CD4-positive, alpha-beta T cell treated with Interleukin-6 for 4 hours (primary cell): Measurements from ENCODE around the gene ATRNL1.

Experiments
- DNase-seq: peaks from one replicate; pipeline ENCODE4 v3.0.0-alpha.2; 2020; ENCODE audit warnings: mixed read lengths

ATRNL1 gene

DNA sequence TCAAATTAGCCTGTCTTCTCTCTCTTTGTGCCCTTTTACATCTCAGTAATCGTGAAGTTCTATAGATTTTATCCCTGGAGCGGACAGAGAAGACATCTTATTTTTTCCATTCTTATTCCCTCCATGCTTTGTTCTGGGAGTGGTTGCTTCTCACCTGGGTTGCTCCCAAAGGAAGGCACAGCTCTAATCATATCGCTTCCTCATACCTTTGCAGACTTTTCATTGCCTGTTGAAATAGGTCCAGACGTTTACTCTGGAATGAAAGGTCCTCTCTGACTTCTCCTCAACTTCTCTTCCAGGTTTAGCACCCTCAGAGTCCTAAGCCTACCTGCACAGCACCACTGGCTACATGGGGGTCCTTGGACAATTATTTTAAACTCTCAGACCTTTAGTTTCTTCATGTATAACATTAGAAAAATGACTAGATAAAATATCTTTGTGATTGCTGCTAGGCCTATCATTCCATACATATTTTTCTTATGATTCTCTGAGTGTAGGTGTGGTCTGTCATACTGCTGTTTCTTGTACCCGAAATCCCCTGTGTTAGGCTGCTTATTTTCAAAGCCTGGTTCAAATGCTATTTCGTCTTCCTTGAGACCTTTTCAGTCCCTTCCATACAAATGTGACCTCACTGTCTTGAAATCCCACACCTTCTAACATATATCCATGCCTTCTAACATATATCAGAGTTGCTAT is 761.7 kb downstream of the ATRNL1 start:
- DNase-seq: no peak

DNA sequence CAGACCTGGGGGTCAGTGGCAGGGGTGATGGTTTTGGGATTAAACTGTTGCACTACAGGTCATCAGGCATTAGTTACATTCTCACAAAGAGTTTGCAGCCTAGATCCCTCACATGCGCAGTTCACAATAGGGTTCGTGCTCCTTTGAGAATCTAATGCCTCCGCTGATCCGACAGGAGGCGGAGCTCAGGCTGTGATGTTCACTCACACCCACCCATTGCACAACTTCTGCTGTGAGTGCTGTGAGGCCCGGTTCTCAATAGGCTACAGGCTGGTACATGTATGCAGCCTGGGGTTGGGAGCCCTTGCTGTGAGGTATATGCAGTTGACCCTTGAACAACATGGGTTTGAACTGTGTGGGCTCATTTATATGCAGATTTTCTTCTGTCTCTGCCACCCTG is 763.4 kb downstream of the ATRNL1 start:
- no peak for DNase-seq

DNA sequence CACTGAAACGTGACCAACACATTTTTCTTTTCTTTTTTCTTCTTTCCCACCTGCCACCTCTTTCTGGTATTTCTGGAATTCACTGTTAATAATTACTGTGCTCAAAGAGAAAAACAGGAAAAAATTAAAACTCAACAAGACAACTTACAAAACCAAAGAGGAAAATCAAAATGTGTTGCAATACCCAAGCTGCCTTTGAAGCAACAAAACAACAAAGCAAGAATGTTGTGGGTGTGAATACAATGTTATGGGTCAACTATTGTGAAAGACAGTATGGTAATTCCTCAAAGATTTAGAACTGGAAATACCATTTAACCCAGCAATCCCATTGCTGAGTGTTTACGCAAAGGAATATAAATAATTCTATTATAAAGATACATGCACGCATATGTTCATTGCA is 764.7 kb downstream of the ATRNL1 start:
- DNase-seq: no peak

DNA sequence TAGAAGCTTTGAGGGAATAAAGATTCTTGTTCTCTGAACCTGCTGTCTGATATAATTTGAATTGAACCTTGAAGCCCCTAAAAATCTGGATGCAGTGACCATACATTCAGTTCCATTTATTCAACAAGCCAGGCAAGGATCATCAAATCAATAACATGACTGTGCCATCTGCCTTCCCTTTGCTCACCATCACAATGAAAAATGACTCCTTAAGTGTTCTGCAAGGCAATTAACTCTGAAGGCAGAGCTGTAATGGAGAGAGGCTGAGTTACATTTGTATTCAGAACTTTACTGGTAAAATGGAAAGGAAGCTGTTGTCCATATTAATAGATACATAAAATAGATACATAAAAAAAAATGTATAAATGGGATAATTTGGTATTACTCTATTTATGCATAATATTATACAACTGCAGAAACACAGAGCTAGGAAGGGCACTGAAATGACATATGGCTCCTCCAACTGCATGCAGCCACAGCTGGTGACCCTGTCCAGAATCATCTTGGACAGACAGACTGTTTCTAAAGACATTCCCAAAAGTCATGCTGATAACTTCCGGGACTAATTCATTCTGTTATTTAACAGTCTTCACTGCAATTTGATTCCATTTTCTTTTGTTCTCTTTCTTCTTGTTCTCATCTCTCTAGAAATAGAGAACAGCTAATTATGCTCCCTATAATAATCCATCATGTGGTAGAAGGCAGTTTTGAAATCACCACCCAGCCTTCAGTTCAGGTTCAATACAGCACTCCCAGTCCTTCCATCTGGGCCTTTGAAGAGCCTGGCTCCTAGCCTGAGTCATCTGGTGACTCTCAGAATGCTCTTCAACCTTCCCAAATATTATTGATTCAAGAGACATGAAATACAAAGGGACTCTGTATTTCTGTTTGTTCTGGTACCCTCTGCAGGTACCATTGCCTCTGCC is 767.3 kb downstream of the ATRNL1 start:
- DNase-seq: no peak

DNA sequence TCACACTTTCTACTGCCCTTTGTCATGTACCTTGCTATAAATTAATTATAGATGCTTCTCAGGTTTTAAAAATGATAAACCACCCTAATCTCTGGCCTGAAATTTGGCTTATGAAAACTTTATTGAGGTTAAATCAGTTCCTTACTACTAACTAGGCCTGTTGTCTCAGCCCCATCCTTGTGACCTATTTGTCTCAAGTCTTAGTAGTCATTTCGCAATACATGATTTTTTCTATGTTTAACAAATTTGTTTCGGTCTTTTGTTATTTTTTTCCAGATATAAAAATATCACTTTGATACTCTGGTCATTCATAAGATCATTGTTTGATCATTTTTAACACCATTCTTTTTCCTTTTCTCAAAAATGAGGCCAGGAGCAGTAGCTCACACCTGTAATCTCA is 768.3 kb downstream of the ATRNL1 start:
- DNase-seq: no peak

DNA sequence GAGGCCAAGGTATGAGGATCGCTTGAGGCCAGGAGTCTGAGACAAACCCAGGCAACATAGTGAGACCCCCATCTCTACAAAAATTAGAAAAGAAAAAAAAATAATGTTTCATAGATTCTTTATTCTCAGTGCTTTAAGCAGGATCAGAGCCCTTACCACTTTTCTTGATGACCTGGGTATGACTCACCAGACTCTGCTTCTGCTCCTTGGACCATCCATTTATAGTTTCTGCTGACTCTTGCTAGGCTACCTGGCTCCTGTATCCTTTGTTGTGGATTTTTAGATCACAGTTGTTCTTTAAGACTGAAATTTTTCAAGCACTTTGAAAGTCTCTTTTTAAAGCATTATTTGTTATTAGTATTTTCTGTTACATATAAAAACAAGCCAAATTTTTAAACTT is 768.7 kb downstream of the ATRNL1 start:
- no peak for DNase-seq

DNA sequence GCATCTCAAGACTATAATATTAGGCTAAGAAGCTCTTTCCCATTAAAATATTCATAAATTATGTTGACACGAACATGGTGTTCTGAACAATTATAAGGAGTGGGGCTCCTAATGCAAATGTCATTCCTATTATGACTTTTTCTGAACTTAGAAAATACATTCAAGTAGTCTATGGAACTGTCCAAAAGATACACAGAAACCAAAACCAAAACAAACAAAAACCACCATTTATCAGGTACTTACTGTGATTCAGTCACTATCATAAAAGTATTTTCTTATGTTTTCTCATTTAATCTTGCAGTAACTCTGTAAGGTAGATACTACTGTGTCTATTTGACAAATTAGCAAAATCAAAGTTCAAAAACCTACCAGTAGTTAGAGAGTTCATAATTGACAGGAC is 773.0 kb downstream of the ATRNL1 start:
- DNase-seq: no peak

DNA sequence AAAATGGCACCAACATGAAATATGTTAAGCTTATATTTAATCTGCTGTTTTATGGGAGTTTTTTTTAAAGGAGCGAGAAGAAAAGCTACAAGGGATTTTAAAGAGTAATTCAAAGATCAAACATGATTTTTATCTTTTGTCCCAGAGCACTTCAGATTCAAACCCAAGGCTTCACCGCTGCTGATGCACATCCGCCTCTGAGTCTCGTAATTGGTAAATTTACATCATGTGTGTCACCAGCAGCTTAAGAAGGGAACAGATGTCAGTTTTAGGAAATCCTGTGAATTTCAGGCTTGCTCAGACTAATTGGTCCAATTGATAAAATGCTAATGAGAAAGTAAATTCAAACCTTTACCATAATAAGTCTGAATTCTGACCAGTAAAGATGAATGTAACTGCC is 773.5 kb downstream of the ATRNL1 start:
- DNase-seq: no peak

DNA sequence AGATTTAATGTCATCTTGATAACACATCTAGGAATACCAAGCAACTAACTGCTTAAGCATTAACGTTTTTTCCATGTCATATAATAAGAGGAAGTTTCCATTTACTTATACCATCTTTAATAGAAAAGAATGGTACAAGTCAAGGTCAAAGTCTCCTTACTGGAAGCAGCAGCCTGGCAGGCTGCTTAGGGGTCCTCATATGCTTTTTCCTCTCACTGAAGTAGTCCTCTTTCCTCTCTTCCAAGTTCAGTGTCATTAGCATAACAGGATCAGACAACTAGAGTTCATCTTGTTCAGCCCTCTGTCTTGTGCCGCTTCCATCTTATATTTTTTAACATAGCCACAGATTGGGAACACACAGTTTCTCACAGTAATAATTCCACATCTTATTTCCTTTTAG is 774.1 kb downstream of the ATRNL1 start:
- no peak for DNase-seq

DNA sequence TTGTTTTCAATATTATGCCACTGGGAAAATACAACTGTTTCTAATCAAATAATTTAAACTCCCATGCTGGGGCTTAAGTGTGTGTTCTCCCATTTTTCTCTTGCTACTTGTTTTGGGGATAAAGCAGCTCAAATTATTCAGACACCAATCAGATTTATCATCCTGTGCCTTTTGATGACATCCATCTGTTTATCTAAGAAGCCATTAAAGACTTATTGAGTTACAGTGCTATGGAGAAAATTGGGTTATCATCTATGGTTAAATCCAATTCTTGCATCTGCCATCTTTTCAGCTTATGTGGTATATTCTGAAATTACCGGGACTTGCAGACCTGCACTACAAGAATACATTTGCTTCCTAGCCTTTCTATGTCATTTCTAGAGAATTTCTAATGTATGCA is 778.7 kb downstream of the ATRNL1 start:
- no peak for DNase-seq

DNA sequence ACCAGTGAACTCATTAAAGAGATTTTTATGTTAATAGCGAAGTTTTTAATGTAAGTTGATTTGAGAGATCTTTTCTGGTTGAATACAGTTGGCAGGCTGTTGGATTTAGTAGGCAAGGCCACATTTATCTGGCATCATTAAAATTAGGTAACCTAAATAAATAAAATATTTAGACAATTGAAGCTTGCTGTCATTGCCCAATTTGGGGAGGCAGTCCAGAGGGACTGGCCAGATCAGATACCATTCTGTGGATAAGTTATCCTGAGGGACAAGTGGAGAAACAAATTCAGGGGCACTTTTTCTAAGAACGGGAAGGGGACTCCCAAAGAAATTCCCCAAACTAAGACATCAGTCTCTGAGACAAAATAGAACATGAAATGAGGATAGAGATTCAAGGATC is 782.0 kb downstream of the ATRNL1 start:
- no peak for DNase-seq

DNA sequence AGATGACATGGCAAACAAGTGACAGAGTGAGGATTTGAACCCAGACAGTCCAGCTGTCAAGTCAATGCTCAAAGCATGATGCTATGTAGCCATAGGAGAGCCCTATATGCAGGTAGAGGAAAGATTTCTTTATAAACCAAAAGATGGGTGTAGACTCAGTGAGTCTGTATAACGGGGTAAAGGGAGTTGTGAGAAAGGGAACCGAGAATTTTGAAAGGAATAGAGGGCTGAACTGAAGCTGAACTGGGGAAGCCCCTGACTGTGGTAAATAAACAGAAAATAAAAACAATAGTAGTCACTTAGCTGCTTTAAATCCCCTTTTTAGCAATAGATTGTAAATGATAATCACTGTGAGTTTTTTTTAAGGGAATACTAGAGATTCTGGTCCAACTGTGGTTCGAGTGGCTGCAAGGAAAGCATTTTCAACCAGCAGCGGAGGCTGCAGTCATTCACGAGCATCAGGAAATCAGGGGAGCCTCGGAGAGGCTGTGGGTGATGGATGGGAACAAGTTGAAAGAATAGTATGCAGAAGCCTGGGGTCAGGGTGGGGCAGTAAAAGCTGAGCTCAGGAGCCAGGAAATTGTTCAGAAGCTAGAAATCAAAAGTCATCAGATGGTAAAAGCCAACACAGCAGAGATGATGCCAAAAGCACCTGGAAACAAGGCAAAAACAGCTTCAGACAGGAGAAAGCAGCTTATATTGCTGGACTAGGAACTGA is 786.4 kb downstream of the ATRNL1 start:
- DNase-seq: no peak

DNA sequence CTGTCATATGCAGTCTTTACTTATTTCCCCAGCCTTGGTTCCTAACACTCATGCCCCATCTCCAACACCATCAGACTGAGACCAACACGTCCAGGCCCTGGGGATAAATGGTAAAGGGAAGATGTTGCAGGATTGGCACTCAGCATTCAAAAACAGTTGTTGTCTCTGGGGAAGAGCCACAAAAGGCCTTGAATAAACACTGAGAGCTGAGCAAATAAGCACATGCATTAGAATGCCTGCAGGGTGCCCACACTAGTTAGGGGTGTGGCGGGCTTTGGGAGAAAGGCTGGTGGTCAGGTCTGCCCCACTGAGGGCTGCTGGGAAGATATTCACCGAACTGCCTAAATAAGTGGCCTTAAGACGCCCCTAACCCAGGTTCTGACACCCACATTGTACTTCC is 788.9 kb downstream of the ATRNL1 start:
- no peak for DNase-seq

DNA sequence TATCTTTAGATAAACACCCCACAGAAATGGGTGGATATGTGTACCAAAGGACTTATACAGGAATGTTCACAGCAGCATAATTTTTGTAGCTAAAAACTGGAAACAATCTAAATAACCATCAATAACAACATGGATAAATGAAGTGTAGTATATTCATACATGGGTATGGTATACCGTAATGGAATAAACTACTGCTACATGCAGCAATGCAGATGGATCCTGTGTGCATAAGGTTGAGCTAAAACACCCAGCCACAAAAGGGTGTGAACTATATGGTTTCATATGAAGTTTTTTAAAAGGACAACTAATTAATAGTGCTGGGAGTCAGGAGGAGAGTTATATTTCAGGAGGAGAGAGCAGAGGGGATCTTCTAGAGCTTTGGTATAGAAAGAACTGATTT is 790.2 kb downstream of the ATRNL1 start:
- DNase-seq: no peak

DNA sequence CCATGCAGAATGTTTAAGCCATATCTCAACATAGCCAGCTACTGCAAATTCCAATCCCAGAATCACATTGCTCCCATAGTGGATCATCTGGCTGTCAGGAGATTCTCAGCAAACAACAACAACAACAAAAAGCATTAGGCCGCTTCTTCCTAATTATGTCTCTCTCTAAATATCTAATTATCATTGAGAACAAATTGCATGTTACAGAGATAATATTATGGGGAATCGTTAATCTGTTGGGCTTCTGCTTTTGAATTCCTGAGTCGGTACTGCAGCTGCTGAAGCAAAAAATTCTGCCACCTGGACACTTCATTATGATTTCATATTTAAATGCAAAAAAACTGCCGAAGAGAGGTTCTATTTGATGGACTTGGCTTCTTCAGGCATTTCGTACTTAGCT is 791.2 kb downstream of the ATRNL1 start:
- no peak for DNase-seq

DNA sequence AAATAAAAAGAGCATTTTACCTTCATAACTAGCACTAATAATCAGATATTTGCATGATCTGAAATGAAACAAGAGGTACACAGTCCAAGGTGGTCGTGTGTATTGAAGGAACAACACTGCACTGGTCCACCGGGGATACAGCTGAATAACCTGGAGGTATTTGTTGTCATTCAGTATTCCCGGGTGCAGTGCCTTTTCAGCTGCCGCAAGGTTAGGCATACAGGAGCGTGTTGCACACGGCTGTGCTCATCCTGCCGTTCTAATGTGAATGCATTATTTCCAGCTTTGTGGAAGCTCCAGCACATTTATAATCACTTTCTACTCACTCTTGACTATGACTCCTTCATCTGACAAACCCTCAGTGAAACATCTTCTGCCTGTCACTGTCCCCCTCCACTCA is 802.0 kb downstream of the ATRNL1 start:
- no peak for DNase-seq

DNA sequence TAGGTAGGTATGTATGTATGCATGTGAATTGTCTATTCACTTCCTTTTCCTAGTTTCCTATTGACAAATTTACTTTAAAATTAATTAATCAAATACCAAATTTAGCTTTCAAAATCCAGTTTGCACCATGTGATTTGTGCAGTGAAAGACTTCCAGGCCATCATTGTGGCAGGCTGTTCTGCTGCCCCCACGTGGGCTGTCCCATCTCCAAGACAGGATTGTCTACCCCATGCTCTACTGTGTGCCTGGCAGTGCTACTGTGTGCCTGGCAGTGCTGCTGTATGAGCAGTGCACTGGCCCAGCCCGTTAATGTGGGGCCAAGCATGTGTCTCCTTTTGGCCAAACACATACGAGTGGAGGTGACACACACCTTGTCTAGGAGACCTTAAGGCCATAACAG is 805.1 kb downstream of the ATRNL1 start:
- DNase-seq: no peak

DNA sequence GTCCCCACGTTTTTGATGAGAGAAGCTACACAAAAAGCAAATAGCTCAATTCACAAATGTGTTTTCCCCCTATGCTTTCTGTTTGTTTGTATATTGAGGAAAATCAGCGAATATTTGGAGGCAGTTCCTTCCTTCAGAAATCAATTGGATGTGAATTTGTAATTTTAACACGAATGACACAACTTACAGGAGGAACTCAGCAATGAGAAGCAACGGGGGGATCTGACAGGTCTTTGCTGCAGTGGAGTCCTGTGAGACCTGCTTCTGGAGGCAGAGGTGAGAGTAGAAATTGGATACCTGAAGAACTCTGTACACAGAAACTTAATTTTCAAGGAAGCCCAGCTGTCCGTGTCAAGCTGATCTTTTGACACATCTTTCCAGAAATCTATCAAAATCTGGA is 809.4 kb downstream of the ATRNL1 start:
- DNase-seq: no peak

DNA sequence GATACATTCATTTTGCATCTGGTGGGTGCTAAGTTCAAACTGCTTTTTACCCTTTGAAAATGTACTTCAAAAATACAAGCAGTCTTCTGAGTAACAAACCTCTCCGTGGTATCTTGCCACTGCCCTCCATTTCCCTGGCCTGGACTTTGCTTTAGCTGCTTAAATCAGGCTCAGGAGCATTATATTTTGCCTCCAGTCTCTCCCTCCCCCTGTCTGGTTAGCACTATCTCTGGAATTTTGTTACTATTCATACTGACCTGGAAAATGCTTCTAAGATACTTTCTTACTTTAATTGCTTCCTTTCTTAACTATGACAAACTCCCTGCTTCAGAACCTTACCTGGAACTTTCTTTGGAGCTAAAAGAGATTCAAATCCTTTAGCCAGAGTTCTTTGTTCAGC is 810.0 kb downstream of the ATRNL1 start:
- DNase-seq: no peak

DNA sequence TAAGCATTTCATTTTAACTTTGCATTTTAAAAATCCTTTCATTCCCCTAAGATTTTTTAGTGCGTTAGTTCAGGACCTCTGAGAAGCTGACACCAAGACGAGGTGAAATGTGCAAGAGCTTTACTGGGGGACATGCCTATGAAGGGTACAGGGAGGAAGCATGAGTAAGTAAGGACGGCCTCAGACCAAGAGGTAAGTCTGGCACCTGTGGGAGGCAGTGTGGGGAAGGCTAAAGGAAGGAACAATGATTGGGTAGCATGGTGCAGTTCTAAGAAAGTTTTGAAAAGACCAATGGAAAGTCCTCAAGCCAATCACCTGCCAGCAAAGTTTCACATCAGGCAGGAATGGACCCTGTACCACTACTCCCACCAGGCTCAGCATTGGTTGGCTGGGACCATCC is 810.7 kb downstream of the ATRNL1 start:
- DNase-seq: no peak

DNA sequence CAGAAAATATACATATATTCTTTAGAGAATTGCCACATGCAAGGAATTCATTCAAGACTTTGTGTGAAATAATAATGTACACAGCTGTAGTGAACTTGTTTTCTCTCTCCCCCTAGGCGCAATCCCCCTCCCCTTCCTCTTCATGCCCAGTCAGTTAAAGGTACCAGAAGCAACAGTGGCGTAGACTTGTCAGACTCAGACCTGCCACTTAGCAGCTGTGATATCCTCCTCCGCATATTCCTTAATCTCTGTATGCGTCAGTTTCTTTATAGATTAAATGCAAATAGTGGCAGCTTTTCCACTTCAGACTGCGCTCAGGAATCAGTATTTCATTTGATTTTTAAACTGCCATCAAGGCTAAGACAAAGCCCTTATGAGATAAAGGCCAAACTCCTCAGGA is 815.9 kb downstream of the ATRNL1 start:
- DNase-seq: no peak

DNA sequence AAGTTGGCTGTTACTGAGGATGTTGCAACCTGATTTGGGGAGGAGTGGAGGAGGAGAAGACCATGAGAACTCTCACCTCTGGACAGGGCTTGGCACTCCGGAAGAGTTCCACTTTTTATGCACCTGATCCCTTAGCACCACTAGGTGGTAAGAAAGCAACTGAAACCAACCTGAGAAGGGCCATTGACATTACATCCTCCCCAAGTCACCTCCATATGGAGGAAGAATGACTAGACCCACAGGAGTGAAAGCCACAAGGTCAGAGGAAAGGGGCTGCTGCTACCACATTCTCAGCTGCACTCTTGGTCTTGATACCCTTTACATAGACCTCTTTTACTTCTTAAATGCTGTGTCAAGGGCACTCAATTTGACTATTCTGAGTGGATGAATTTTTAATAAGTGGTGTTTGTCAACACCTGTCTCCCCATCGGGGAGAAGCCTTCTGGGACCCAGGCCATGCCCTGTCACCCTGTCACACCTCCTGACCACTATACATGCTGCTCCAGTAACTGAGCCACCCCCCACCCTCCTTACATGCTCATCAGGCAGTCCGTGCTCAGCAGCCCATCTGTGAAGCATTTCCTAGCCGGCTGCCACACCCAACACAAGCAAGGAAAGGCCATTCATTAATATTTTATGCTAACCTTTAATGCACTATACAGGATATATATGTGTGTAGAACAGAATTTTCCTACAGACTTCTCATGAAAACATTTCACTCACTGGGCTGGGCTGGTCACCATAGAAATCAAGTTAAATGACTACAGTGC is 817.0 kb downstream of the ATRNL1 start:
- no peak for DNase-seq

DNA sequence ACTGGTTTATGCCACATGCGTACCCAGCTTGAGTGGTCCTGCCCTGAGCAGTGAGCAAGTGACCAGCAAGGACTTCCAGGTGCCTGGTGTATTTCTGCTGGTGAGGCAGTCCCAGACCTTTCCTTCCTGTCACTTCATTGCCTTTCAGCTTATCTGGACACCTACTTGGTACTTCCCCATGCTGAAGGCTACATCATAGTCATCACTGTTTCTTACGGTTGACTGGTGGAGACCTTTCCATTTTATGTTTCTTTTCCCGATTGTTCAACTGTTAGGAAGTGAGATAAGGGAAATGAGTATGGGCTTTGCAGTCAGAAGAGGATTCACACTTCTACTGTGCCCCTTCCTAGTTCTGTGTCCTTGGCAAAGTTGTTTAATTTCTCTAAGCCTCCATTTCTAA is 821.3 kb downstream of the ATRNL1 start:
- no peak for DNase-seq
